Retina (tissue), 1 donor: ENCODE measurements around the gene UNG.

Experiments used
- DNase-seq: peaks from one replicate; pipeline ENCODE4 v3.0.0-alpha.2; 2016

Gene UNG

GRCh38 chr12:109092497-109093021, 4.8 kb upstream of the UNG start:
- DNase-seq, result no peak

- DNase-seq, result peak; percentile 95
Observed at GRCh38 chr12:109093022-109093918, 4.1 kb upstream of the UNG start, which contains the start of gene ALKBH2. Gene ALKBH2 (minus strand): TSS chr12:109093472. CDS start chr12:109092786, 686 bp downstream.

GRCh38 chr12:109097140-109097434, 310 bp upstream of the UNG start:
- no peak for DNase-seq

DNA sequence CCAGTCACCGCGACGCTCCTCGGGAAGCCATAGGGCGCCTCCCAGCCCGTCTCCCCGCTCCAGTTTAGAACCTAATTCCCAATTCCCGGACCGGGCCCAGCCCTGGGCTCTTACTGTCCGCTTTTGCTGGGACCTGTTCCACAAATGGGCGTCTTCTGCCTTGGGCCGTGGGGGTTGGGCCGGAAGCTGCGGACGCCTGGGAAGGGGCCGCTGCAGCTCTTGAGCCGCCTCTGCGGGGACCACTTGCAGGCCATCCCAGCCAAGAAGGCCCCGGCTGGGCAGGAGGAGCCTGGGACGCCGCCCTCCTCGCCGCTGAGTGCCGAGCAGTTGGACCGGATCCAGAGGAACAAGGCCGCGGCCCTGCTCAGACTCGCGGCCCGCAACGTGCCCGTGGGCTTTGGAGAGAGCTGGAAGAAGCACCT, 797 bp downstream of the UNG start:
- no peak for DNase-seq

DNA sequence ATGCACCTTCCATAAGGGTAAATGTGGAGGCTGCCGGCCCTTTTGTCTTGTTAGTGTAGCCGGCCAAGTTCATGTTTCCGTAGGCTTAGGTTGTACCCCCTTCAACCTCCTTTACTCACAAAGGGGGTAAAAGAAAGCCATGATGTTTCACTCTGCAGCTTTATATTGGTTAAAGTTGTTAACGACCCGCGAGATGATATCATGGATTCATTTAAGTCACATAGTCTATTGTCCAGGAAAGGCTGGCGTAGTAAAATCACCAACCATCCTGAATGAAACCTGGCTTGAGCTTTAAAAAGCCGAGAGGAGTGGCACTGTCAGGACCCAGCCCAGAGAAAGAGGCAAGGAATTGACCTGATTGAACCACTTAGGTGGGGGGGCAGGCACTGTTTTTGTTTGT, 1.3 kb downstream of the UNG start:
- no peak for DNase-seq

GRCh38 chr12:109099431-109100020, 2.1 kb downstream of the UNG start:
- DNase-seq, result no peak

GRCh38 chr12:109100741-109101140, 3.3 kb downstream of the UNG start:
- no peak for DNase-seq

DNA sequence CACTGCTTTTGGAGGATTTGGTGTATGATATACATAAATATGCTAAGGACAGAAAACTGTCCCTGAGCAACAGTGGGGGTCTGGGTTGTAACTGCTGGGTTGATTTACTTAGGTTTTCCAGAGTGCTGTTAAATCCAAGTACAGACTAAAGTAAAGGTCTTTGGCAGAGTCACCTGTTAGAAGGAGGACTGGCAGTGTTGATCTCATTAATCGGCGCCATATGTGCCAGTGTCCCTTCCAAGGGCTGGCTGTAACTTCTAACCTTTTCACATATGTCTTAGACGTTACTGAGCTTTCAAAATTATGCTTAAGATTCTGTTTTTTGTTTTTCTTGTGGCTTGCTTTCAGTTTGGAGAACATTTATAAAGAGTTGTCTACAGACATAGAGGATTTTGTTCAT, 5.1 kb downstream of the UNG start:
- DNase-seq, result no peak

DNA sequence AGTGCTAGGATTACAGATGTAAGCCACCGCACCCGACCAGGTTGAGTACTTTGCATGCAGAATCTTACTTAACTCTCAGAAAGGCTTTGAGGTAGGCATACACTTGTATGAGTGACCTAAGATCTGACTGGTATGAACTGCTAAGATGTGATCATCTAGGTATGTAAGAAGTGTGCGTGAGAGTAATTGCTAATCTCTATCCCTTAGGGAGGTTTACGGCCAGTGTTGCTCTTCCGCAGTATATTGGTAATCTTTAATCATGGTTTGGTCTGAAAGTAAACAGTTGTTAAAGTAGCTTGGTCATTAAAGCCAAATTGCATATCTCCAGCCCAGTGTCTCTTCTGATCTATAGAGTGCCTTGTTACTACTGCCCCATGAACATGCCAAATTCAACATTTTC, 7.8 kb downstream of the UNG start:
- DNase-seq, result no peak

- DNase-seq, result no peak
Observed at GRCh38 chr12:109109746-109110350, 12.5 kb downstream of the UNG start.

DNA sequence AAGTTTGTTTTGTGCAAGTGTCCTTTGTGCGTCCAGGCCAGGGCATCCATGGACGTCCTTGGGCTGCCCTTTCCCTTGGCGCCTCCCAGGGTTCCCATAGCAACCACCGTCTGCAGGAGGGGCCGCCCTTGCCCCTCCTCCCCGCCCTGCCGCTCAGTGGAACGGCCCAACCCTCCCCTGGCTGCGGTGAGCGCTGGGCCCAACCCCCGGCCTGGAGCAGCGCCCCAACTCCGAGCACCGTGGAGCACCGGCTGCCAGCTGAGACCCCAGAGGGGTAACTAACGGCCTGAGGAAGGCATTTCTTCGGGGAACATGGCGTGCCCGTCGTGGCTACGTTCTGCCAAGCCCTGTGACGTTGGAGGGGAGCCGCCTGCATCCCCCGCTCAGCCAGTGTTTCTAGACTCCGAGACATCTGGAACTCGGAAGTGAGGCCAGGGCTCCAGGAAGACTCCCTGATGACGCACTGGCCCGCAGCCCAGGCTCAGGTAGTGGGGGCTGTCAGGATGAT, 13.6 kb downstream of the UNG start:
- DNase-seq, result peak; percentile 89

DNA sequence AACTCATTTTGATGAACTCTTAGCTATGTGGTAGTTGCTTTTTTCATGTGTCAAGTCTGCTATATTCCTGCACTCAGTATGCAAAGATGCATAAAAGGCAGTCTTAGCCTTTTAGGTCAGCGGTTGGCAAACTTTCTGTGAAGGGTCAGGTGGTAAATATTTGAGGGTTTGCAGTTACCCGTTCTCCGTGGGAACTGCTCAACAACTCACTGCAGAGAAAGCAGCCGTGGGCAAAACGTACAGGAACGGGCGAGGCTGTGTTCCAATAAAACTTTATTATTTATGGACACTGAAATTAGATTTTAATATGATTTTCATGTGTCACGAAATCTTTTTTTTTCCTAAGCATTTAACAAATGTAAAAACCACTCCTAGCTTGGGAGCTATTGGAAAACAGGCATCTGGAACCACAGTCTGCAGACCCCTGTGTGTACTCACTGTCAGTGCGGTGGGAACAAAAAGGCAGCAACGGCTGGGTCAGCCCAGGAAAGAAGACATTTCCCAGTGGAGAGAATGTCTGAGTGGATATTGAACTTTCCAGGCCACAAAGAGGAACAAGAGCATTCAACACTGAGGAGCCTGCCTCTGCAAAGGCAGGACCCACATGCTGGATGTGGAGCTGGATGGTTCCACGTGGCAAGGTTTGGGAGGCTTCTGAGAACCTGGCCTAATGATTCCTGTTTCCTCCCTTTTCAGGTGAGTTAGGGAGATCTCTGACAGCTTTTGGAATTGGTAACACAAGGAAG, 15.5 kb downstream of the UNG start:
- no peak for DNase-seq

DNA sequence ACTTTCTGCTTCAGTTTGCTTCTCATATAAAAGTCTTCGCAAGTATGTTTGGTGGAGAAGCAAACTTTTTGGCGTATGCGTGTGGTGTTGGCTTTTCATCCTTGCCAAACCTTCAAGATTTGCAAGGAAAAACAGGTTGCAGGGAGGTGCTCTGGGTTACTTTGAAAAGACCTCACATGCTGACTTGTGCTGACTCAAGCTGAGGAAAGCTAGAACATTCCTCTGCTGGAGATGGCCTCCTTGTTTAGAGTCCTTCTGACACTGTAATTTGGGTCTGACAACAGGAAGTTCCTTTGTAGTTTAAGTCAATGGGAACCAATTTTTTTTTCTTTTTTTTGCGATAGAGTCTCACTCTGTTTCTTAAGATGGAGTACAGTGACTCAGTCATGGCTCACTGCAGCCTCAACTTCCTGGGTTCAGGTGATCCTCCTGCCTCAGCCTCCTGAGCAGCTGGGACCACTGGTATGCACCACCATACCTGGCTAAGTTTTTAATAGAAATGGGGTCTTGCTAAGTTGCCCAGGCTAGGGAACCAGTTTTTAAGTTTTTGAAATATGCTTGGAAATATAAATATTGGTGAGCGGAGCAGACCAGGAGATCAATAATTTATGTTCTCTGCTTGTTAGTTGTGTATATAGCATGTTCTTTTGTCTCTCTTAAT, 16.4 kb downstream of the UNG start:
- no peak for DNase-seq

DNA sequence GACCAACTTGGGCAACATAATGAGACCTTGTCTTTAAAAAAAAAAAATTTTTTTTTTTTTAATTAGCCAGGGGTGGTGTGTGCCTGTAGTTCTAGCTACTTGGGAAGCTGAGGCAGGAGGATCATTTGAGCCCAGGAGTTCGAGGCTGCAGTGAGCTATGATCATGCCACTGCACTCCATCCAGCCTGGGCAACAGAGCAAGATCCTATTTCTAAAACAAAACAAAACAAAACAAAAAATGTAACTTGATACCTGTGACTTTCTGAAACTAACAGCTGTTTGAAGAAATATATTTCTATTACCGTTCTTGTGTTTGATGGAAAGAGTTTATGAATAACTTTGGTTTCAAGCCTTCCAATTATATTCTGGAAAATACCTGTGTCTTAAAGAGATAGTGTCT, 17.2 kb downstream of the UNG start:
- no peak for DNase-seq

DNA sequence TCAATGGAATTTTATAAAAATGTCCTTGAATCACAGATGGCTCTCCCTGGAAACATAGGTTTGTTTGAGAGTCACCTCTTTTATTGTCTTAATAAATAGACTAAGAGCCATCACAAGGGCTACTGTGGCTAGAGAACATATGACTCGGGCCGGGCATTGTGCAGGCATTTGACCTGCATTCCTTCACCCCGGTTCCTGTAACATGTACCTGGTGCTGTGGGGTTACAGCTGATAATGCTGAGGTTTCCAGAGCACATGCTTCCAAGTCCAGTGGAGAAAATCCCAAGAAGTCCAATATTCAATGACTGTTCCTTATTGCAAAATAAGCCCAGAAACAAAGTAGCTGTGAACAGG, 18.0 kb downstream of the UNG start:
- no peak for DNase-seq

DNA sequence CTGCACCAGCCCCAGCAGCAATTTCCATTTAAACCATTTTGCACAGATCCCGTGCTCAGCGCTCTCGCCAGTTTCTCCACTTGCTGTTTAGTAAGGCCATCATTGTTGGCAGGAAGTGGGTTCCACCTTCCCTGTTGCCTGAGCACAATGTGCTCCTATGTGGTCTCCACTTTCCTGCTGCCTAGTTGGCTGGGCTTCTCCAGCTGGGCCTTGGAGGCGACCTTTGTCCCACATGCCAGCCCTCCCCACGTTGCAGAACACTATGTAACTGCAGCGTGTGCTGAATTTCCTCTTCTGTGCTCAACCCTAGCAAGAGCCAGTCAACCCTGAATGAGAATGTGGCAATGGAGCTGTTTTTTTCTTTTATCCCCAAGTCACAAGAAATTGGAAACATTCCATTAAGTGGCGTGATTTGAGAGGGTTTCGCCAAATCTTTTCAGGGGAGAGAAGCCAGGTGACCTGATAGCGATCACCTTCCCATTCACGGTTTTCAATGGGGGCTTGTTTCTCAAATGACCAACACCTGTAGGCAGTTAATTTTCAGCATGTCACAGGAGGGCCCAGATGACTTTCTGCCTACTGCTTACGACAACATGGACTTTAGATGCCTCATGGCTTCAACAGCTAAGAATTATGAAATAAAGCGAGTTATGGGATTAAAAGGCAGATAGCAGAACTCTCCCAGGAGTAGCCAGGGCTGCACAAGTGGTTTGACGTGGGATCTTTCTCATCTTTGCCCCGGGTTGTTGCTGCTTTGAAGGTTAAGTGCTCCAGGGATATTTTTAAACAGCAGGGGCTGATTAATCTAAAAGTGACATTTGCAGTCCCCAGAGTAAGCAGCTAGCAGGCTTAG, 18.6 kb downstream of the UNG start, which contains the start of gene ACACB:
Gene ACACB, plus strand, starts transcription at position 830 of the 853 bp plus-strand sequence. CDS start 22,819 bp downstream, outside the sequence.
- DNase-seq, result peak; percentile 40

- no peak for DNase-seq
Observed at GRCh38 chr12:109116611-109116949, 19.2 kb downstream of the UNG start.

GRCh38 chr12:109120095-109120494, 22.7 kb downstream of the UNG start:
- no peak for DNase-seq

DNA sequence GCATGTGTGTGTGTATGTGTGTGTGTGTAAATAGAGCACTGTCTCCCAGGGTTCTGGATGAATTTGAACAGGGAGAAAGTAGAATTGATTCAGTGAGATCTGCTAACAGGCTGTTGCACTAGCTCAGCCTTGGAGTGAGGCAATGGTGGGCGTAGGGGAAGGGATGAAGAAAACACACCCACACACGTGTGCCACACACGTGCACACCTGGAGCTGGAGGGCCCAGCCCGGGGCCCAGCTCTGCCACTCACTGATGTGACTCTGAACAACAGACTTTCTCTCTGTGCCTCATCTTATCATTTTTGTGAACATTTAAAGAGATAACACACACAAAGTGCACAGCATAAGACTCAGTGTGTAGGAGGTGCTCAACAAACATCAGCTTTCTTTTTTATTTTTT, 23.2 kb downstream of the UNG start:
- no peak for DNase-seq

GRCh38 chr12:109121346-109121880, 24.0 kb downstream of the UNG start:
- no peak for DNase-seq
